Head of caudate nucleus (tissue), 42 donors: ENCODE measurements around the gene PGR.

Source experiments
- DNase-seq, 42 donors: peaks; one replicate each; pipeline versions ENCODE4 v3.0.0 to v3.0.0-alpha.2; 2020 to 2021; ENCODE audit warnings: mixed read lengths in 7 of 42
- intact Hi-C: fragments of 100-400 bp; cut with DNase I; formaldehyde crosslinking; loops from one replicate; pipeline ENCODE4 v1.15.0; 2022

The PGR gene

DNA sequence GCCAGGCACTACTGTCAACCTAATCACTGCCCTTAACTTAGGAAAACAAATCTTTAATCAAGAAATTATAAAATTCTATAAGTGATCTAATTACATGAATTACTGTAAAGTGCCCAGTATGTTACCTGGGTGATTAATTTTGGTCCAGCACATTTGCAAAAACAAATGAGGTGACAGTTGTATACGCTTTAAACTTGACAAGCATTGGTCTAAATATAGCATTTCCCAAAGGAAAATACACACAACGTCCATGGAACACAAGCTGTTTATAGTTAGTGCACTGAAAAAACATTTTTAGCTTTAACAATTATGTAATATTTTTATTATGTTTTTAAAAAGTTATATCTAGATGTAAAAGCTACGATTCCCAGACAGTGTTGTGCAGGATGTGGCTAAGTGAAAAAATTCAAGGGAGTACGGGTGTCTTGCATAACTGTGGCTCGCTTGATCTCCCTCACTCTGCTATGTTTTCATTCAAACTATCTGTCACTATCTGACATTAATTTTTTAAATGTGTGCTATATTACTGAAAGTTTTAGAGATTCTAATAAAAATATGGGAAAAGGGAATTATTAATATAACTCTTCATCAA lies 38.8 kb downstream of the PGR start:
- intact Hi-C loops, result no loop called here
- no peak for DNase-seq

DNA sequence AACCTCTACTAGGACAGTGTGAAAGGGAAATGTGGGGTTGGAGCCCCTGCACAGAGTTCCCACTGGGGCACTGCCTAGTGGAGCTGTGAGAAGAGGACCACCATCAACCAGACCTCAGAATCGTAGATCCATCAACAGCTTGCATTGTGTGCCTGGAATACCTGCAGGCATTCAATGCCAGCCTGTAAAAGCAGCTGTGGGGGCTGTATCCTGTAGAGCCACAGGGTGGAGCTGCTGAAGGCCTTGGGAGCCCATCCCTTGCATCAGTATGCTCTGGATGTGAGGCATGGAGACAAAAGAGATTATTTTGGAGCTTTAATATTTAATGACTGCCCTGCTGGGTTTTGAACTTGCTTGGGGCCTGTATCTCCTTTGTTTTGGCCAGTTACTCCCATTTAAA lies 46.3 kb downstream of the PGR start:
- DNase-seq, result no peak
- intact Hi-C loops, result no loop called here

DNA sequence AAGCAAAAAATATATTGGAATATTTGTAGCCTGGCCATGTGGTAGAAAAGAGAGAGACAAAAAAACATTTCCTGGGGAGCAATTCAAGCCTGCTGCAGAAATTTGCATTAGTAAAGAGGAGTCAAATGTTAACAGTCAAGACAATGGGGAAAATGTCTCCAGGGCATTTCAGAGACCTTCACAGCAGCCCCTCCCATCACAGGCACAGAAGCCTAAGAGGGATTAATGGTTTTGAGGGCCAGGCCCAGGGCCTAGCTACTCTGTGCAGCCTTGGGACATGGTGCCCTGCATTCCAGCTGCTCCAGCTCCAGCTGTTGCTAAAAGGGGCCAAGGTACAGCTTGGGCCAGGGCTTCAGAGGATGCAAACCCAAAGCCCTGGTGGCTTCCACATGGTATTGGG lies 46.8 kb downstream of the PGR start:
- DNase-seq, result no peak
- intact Hi-C loops, result no loop called here

DNA sequence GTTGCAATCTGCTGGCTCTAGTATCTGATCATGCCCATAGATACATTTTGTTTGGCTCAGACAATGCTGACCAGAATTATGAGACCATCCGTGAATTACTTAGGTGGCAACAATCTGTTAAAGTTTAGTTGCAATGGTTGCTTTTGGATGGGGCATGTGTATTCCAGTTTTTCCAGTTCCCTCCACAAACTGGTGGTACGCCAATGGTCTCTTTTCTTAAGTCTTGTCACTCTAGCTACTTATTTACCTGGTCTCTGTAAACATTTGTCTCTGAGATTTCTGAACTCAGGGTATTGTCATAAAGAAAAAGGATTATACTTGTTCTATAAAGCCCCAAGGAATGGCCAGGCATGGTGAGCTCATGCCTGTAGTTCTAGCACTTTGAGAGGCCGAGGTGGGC lies 65.9 kb downstream of the PGR start:
- DNase-seq, result no peak
- intact Hi-C loops, result no loop called here

DNA sequence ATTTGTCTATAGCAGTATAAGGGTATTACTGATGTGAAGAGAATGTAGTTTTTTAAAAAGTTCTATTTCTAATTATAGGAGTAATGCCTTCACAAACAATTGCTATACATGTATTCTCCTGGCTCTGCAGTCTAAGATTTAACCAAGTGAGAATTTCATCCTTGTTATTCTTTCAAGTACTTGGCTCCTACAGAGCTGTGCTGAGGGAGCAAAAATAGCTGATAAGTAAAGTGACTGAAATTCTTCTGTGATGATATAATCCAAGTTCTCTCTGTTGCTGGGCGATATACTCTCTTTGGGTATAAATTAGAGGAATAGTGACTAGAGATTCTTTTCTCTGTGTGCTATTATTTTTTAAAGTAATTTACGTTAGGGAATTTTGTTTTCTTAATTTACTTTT lies 68.0 kb downstream of the PGR start:
- intact Hi-C loops, result no loop called here
- DNase-seq, result no peak

DNA sequence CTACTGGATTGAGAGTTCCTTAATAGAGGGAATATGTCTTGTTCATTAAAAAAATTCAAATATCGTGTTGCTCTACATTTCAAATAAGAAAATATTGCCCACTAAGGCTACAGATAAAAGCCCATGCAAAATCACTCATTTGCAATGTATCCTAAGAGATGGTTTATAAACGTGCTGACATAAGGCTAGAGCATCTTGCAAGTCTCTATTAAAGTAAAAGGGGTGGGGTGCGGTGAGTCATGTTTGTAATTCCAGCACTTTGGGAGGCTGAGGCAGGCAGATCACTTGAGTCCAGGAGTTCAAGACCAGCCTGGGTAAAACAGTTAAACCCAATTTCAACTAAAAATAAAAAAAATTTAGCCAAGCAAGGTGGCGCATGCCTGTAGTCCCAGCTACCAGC lies 70.3 kb downstream of the PGR start:
- DNase-seq, result no peak
- intact Hi-C loops, result no loop called here

DNA sequence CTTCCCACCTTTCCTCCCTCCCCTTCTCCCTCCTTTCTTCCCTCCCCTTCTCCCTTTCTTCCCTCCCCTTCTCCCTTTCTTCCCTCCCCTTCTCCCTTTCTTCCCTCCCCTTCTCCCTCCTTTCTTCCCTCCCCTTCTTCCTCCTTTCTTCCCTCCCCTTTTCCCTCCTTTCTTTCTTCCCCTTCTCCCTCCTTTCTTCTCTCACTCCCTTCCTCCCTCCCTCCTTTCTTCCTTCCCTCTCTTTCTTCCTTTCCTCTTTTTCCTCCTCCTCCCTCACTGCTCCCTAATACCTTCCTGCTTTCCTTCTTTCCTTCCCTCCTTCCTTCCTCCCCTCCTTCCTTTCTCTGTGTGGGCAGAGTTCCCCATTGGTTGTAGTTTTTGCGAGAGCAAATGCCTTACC lies 76.1 kb downstream of the PGR start:
- intact Hi-C loops, result no loop called here
- DNase-seq, result no peak

DNA sequence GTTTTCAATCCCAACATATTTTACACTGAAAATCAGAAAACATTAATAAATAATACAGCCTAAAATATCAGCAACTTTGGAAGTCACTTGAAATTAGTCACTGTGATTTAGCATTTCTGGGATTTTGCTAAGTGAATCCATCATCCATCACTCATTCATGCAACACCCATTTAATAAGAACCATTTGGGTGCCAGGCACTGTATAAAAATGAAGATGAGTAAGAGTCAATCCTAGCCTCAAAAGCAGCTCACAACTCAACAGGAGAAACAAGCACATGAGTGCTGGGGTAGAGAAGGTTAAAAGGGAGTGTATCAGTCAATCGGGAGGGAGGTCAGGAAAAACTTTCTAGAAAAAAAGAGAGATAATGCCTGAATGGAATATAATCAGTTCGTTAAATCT lies 77.9 kb downstream of the PGR start:
- DNase-seq, result no peak
- intact Hi-C loops, result no loop called here

DNA sequence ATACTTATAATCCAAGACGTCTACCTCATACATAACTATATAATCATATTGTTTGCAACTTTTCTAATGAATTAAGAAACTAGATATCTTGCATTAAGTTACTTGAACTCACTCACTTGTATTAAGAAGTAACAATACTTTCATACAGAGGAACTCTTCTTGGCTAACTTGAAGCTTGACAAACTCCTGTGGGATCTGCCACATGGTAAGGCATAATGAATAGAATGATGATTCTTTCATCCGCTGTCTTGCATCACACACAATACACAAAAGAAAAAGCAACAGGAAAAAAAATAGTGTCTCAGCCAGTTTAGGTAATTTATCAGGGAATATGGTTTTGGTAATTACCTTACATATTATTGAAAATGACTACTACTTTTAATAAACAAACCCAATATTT lies 79.8 kb downstream of the PGR start:
- no peak for DNase-seq
- intact Hi-C loops, result no loop called here

DNA sequence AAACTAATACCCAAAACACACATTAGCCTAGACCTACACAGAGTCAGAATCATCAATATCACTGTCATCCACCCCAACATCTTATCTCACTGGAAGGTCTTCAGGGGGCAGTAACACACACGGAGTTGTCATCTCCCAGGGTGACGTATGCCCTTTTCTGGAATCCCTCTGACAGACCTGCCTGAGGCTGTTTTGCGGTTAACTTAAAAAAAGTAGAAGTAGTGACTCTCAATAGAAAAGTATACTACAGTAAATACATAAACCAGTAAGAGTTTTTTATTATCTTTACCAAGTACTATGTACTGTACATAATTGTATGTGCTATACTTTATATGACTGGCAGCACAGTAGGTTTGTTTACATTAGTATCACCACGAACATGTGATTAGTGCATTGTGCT lies 80.5 kb downstream of the PGR start:
- no peak for DNase-seq
- intact Hi-C loops, result no loop called here

DNA sequence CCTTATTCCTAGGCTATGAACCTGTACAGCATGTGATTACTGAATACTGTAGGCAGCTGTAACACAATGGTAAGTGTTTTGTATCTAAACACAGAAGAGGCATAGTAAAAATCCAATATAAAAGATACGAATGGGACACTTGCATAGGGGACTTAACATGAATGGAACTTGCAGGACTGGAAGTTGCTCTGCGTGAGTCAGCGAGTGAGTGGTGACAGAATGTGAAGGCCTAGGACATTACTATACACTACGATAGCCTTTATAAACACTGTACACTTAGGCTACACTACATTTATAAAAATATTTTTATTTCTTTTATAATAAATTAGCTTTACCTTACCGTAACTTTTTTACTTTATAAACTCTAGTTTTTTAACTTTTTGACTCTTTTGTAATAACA lies 81.1 kb downstream of the PGR start:
- intact Hi-C loops, result no loop called here
- DNase-seq, result no peak

DNA sequence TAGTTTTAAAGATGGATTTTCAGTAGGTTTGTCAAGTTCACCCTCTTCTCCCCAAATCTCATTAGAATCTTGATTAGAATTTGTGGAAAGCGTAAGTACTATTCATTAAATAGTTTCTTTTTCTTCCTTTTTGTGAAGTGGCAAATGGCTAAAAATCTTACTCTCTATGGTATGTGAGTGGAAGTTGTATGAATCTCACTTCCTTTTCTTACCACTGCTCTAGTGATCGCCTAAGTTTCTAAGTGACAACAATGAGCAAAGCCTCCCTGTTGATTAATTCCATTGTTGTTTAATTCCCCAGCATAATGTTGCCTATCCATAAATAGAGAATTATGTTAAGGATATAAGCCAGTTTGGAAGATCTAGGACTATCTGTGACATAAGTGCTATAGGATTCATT lies 82.7 kb downstream of the PGR start:
- intact Hi-C loops, result no loop called here
- DNase-seq, result no peak

DNA sequence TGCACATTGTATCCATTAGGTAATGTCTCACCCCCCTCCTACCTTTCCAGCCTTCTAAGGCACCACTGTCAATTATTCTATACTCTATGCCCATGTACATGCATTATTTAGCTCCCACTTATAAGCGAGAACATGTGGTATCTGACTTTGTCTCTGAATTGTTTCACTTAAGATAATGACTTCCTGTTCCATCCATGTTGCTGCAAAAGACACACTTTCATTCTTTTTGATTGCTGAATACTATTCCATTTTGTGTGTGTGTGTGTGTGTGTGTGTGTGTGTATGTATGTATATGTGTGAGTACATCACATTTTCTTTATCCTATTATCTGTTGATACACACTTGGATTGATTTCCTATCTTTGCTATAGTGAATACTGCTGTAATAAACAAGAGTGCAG lies 84.2 kb downstream of the PGR start:
- intact Hi-C loops, result no loop called here
- DNase-seq, result no peak

DNA sequence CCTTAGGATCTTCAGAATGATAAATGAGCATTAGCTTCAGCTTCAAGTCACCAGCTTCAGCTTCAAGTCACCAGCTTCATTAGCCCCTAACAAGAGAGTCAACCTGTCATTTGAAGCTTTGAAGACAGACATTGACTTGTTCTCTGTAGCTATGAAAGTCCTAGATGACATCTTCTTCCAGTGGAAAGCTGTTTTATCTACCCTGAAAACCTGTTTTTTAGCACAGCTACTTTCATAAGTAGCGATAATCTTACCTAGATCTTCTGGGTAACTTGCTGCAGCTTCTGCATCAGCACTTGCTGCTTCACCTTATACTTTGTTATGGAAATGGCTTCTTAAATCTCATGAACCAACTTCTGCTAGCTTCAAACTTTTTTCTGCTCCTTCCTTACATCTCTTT lies 85.7 kb downstream of the PGR start:
- intact Hi-C loops, result no loop called here
- DNase-seq, result no peak

DNA sequence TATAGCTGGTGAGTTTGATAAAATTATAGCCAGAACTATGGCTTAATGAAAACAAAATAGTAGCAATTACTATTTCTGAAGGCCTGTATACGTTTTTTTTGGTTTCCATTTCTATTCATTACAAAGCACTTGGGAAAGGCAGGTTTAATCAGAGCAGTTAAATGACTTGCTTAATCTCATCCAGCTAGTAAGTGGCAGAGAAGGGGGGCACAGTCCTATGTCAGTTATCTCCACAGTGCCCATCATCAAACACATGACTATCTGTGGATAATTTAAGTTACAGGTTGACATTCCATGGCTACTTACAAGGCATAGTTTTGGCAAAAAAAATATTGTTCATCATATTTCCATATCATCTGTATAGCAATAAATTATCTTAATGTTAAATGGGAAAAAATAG lies 93.7 kb downstream of the PGR start:
- intact Hi-C loops, result no loop called here
- no peak for DNase-seq

DNA sequence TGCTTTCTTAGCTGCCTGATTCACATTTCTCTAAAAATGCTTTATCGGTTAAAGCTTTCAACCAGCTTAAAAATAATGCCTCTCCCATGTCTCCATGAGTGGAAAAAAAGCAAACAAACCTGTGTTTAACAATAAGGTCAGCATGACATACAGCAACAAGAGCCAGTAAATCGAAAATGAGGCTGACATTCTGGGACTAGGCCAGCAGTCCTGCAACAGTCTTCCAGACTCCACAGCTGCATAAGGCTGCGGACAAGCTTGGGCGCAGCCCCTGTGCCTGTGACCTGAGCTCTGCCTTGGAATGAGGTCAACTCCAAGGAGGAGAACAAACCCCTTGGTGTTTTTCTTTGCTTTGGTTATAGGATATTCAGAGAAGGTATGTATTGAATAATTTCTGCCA lies 95.5 kb downstream of the PGR start:
- DNase-seq, result peak in 2 of 42 donors; percentile 2 to 3
- intact Hi-C loops, result no loop called here

DNA sequence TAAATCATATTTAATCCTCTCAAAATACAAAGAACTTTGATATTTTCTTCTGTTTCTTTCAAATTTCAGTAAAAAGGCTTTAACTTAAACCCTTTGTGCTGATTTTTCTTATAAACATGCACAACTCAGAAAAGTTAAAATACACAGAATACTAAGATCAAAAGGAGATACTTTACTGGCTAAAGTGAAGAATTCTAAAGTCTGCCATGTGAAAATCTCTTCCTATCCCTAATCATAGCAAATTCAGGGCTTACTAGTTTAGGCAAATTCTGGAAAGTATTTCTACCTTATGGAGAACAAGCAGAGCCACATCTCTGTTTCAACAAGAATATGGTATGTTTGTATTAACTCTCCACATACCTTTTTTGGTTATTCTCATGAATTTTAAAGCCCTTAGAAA lies 96.6 kb downstream of the PGR start:
- intact Hi-C loops, result no loop called here
- DNase-seq, result no peak

DNA sequence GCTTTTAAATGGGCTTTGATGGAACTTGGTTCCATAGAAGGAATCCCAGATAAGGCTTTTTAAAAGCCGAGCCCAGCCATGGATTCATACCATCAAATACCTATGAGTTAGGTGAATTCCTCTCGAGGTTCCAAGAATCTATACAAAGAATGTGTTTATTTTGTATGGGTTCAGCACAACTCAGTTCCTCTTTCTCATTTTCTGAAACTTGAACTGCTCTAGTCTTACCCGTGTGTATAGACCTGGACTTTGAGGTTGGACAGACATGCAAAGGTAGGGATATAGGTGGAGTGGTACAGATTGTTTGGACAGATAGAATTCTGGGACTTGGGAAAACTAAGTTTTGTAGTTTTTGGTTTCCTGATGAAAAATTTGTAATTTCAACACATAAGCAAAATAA lies 97.9 kb downstream of the PGR start:
- no peak for DNase-seq
- intact Hi-C loops, result no loop called here

DNA sequence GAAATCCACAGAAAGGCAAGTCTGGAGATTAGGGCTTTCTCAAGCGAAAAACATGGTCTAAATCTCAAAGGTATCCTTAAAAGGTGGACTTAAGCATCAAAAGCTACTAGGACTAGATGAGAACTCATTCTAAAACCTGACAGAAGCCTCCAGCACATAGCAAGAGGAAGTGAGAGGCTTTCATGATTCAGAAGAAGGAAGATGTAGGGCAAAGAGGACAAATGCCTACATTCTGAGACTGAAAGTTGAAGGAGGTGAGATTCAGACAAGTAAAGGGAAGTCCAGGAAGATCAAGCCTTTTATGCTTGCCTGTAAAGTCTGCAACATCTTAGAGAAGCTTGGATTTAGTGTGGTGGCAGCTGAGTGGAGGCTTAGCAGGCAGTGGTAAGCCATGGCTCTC lies 98.9 kb downstream of the PGR start:
- intact Hi-C loops, result no loop called here
- DNase-seq, result no peak

DNA sequence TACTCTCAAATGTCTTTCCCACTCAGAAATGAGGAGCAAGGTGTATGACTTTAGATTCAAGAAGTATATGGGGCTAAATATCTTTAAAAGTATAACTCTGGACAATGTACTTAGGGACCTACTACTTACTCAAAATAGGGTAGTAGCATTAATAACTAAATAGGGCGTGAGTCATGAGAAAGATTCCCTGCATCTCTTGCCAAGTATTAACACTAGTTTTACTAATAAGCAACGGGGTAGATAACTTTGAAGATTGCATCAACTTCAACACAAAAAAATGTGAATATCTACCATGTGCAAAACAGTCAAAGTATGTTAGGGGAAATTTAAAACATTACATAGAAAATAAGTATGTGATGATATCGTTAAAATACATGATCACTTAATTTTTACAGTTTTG lies 99.6 kb downstream of the PGR start:
- no peak for DNase-seq
- intact Hi-C loops, result no loop called here

DNA sequence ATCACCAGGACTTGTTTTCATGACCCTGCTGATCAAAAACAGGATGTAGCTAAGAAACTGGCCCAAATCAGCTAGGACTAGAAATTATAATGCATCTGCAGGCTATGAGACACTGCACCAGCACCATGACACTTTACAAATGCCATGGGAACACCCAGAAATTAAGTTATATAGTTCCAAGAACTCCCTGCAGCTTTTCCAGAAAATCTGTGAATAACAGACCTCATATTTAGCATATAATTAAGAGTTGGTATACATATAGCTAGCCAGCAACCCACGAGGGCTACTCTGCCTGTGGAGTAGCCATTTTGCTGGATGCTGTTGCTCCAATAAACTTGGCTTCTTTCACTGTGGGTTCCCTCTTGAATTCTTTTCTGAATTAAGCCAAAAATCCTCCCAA lies 101.0 kb downstream of the PGR start:
- intact Hi-C loops, result no loop called here
- DNase-seq, result no peak

DNA sequence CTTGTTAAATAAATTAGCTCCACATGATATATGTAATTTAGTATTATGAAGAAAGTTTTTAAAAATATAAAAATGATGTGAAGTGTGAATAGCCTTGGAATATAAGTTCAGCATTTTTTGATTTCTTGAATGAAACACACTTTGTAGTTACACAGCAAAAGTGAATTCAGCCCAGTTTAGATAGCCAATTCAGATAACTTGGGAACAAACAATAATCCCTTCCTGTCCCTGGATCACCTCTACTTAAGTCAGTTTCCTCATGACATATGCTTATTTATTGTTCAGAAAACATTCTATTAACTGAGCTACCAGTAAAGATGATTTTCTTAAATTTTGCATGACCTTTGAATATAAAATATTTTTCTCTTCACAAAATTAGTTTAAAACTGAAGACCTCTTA lies 107.4 kb downstream of the PGR start:
- no peak for DNase-seq
- intact Hi-C loops, result no loop called here
